Measurements from ENCODE around the gene PRKCI.
"Not testable (repeated sequence)": the region's sequence is repeated elsewhere in the genome, so short reads cannot be mapped to it uniquely, and the experiment has no call there.

Gene PRKCI

GRCh38 chr3:170290194-170290593, 68.0 kb downstream of the PRKCI start:
- no peak for DNase-seq (ENCODE audit: low spot score)

DNA sequence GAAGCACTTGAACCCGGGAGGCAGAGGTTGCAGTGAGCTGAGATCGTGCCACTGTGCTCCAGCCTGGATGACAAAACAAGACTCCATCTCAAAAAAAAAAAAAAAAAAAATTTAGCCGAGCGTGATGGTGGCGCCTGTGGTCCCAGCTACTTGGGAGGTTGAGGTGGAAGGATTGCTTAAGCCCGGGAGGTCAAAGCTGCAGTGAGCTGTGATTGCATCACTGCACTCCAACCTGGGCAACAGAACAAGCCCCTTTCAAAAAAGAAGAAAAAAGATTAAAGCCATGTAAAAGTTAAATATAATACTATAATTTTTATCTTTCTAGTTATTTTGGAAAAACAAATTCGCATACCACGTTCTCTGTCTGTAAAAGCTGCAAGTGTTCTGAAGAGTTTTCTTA, 73.4 kb downstream of the PRKCI start:
- no peak for DNase-seq (ENCODE audit: low spot score)

DNA sequence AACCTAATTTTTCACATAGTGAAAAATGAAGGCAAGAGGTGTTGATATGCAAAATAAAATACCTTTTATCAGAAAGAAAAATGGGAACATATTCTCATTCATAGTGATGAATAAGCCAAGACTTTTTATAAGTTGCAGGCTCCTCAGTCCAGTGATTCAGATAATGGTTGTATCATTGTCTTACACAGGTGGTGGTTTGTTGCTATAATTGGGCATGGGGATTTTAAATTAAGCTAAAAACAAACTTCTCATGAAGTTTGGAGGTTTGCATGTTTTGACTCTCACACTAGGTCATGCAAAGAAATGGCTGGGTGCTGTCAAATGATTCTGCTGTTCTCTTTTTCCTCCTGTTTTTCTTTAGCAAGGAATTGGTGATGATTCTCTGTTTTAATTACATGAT, 74.5 kb downstream of the PRKCI start:
- DNase-seq (ENCODE audit: low spot score) = no peak

- DNase-seq (ENCODE audit: low spot score) = no peak
Measured at GRCh38 chr3:170301405-170301804, 79.2 kb downstream of the PRKCI start.

DNA sequence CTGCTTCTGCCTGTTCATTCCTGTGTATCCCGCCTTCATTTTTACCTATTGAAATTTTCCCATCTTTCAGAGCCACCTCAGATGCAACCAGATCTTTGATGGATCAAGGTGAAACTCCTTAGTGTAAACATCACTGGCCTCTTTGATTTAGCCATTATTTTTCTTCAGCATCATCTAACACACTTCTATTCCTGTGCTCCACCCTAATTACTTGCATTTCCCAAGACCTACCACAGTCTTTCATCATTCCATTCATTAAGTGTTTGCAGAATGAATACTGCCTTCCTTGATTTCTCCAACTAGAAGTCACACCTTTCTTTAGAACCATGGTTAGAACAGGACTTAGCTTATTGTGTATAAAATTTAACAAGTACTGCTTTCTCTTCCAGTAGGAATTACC, 79.8 kb downstream of the PRKCI start:
- DNase-seq (ENCODE audit: low spot score) = no peak

DNA sequence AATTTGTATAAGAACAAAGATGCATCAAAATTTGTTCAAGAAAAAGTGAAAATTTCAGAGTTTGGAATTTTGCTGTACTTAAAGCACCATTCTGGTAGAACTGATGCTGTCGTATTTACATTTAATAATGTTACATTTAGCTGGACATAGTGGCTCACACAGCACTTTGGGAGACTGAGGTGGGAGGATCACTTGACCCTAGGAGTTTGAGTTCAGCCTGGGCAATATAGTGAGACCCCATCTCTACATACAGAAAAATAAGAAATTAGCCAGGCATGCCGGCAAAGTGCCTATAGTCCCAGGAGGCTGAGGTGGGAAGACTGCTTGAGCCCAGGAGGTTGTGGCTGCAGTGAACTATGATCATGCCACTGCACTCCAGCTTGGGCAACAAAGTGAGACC, 83.8 kb downstream of the PRKCI start:
- DNase-seq (ENCODE audit: low spot score) = no peak

DNA sequence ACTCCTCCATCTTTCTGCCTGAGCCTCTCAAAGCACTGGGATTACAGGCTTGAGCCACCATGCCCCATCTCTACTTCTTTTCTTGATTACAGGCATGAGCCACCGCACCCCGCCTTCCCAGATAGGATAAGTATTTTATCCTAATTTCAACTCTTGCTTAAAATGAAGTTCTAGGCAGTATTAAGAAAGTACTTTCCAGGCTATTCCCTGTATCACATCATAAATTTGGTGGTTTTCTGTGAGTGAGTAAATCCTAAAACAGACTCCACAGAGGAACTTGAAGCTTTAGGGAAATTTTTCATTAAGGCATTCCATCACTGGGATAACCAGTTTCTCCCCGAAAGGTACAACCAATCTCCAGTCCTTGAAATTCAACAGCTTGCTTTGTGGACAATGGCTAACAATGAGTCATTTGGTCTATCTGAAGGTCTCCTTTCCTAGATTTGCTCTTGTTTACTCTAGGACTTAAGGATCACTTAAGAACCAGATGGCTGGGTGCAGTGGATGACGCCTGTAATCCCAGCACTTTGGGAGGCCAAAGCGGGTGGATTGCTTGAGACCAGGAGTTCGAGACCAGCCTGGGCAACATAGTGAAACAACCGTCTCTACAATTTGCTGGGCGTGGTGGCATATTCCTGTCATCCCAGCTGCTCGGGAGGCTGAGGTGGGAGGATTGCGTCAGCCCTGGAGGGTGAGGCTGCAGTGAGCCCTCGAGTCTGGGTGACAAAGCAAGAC, 85.6 kb downstream of the PRKCI start:
- no peak for DNase-seq (ENCODE audit: low spot score)

GRCh38 chr3:170309046-170309445, 86.8 kb downstream of the PRKCI start:
- no peak for DNase-seq (ENCODE audit: low spot score)

DNA sequence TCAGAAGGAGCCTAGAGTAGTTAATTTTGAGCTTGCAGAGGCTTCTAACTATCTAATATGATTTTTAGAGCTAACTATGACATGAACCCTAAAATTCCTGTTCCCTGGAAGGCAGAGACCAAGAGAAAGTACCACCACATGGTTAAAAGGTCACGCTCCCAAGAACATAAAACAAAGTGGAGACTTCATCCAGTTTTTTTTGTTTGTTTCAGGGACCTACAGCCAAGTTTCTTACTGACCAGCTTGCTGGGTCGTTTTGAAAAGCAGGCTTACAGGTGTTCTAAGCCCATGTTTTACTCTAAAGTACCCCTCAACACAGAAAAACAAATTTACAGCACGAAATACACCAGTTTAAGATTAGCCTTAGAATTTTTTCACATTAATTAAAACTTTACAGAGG, 95.7 kb downstream of the PRKCI start:
- no peak for DNase-seq (ENCODE audit: low spot score)

DNA sequence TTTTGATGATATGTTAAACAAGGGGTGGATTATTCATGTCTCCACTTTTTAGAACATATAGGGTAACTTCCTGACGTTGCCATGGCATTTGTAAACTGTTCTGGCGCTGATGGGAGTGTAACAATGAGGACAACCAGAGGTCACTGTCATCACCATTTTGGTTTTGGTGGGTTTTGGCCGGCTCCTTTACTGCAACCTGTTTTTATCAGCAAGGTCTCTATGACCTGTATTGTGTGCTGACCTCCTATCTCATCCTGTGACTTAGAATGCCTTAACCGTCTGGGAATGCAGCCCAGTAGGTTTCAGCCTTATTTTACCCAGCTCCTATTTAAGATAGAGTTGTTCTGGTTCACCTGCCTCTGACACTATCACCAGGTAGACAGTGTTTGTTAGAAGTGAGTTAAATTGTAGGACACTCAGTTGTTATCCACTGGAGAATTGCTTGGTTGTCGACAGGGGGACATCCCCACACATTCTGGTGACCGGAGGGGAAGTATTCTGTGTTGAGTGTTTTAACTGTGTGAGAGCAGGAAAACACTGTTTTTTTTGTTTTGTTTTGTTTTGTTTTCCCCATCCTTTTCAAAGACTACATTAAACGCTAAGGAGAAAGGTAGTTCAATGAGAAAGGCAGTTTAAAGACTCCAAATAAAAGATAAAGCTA, 98.4 kb downstream of the PRKCI start:
- DNase-seq (ENCODE audit: low spot score) = no peak

DNA sequence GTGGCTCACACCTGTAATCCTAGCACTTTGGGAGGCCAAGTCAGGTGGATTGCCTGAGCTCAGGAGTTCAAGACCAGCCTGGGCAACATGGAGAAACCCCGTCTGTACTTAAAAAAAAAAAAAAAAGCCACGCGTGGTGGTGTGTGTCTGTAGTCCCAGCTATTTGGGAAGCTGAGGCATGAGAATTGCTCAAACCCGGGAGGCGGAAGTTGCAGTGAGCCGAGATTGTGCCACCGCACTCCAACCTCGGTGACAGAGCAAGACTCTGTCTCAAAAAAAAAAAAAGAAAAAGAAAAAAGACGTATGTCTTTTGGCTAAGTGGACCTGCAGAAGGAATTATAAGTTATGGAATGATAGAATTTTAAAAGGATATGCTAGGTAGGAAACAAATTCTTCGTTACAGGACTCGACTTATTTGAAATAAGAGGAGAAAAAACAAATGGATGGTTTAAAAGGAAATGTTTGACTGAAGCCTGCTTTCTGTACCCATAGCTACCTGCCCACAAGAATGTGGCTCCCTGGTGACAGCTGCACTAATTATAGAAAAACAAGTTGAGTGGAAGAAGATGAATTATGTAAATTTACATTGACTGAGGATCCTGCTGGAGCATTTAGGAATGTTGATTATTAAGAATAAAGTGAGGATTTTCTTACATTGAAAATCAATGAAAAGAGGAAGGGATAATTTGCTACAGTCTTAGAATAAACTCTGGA, 99.3 kb downstream of the PRKCI start:
- no peak for DNase-seq (ENCODE audit: low spot score)

DNA sequence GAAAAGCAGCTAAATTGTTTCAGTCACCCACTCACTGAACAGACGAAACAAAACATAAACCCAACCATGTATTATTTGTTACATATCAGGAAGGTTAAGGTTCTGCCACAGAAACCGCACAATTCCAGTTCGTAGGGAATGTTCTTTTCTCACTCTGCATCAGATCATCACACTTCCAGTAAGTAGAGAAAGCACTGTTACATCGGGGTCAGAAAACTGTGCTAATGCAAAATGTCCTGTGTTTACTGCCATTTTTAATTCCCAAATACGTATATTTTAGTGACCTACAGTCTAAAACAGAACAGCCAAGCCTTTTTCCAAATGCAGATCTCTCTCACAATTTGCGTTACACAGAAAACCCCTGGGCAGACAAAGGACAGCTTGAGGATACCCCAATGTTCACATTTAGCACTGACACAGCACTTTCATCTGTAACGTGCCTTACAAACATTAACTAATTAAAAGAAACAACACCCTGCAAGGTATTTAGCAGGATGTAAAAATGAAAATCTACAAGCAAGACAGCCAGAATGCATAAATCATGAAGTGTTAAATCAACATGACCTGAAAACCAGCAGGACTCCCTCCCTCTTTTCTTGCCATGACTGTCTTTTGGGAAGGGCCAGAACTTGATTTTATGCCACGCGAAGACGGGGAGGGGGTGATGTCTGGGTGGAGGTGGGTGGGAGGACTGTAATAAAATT, 100.5 kb downstream of the PRKCI start:
- DNase-seq (ENCODE audit: low spot score) = no peak

- no peak for DNase-seq (ENCODE audit: low spot score)
Measured at GRCh38 chr3:170323331-170323730, 101.1 kb downstream of the PRKCI start.

DNA sequence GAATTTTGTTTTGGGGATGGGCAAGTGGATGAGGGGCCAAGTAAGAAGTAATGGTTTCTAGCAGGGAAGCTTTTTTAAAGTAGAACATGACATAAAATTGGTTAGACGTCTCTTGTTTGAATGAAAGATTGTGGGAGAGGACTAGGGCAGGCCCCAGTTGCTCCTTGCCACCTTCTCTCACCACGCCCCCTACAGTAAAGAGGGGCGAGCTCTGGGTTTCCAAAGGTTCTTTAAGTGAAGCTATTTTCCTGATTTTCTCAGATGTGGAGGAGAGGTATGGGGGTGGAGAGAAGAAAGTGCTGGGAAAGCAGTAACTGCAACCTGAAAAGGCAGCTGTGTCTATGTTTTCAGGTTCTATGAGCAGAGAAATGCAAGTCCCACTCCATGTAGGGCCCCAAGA, 102.7 kb downstream of the PRKCI start:
- no peak for DNase-seq (ENCODE audit: low spot score)

DNA sequence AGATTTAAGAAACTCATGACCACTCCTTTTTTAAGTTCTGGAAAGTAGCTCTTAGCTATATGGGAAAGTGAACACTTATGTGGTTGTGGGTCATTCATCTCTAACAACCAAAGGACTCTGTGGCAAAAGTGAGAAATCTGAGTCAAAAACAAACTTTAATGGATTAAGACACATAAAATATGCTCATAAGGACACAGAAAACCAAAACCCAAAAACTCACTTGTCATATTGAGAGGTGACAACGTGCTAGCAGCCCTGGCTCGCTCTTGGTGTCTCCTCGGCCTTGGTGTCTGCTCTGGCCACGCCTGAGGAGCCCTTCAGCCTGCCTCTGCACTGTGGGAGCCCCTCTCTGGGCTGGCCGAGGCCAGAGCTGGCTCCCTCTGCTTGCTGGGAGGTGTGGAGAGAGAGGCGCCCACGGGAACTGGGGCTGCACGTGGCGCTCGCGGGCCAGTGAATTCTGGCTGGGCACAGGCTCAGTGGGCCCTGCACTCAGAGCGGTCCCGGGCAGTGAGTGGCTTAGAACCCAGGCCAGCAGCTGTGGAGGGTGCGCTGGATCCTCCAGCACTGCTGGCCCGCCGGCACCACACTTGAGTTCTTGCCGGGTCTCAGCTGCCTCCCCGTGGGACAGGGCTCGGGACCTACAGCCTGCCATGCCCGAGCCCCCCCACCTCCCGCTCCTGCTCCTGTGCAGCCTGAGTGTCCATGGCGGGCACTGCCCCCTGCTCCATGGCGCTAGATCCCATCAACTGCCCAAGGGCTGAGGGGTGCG, 105.0 kb downstream of the PRKCI start:
- DNase-seq (ENCODE audit: low spot score) = no peak

GRCh38 chr3:170327868-170328548, 105.8 kb downstream of the PRKCI start:
- not testable (repeated sequence) for DNase-seq (ENCODE audit: low spot score)

DNA sequence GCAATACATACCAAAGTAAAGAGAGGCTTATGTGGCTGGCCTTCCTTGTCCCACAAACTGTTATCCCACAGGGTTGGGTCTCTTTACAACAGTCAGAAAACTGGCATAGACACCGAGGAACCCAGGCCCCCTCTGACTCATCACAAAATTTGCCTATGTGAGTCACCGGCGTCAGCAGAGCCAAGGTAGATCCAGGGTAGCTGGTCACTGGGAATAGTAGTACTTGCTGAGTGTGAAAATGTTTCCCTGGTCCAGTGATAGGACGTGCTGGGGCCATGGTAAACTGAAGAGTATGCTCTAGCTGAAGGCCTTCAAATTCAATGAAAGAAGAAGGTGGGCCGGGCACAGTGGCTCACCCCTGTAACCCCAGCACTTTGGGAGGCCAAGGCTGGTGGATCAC, 108.1 kb downstream of the PRKCI start:
- DNase-seq (ENCODE audit: low spot score) = no peak

GRCh38 chr3:170331143-170331542, 108.9 kb downstream of the PRKCI start:
- no peak for DNase-seq (ENCODE audit: low spot score)

- no peak for DNase-seq (ENCODE audit: low spot score)
Measured at GRCh38 chr3:170337420-170337819, 115.2 kb downstream of the PRKCI start.

DNA sequence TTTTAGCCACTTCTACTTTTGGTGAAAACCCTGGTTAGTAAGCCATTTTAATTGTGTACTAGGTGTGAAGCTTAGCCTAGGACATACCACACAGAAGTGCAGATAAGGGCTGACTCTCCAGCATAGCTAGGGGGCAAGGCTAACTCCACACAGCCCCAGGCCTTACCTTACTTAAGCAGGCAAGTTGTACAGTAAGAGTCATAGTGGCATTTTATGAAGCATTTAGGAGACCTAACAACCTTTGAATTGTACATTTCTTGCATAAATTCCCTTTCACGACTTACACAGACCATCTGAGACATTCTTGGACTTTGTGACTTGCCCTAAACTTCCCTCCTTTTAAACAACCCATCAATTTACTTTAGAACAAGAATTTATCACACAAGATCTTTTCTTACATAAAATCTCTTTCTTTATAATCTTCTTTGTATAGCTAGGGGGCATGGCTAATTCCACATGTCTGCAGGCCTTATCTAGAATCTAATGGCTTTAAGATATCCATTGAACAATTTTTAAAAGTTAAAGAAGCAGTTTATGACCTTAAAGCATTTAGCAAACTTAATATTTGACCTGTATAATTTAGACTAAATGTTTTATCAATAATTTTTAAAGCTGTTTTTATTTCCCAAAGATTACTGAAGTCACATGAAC, 116.6 kb downstream of the PRKCI start:
- no peak for DNase-seq (ENCODE audit: low spot score)

DNA sequence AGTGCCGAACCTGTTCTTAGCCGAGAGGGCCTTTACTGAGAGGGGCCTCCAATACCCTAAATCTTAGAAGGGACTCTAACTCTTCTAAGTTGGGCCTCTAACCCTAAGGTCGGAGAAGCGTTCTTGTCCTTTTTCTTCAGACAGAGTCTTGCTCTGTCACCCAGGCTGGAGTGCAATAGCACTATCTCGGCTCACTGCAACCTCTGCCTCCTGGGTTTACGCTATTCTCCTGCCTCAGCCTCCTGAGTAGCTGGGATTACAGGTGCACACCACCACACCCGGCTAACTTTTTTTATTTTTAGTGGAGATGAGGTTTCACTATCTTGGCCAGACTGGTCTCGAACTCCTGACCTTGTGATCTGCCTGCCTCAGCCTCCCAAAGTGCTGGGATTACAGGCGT, 120.0 kb downstream of the PRKCI start:
- DNase-seq (ENCODE audit: low spot score) = not testable (repeated sequence)
